ENCODE measurements around the gene OR4D2.

OR4D2 gene

GRCh38 chr17:58172369-58173071 is 5.7 kb downstream of the OR4D2 start:
- no peak for DNase-seq (ENCODE audit: low read depth in 2 of 3, low spot score in 2 of 3)

DNA sequence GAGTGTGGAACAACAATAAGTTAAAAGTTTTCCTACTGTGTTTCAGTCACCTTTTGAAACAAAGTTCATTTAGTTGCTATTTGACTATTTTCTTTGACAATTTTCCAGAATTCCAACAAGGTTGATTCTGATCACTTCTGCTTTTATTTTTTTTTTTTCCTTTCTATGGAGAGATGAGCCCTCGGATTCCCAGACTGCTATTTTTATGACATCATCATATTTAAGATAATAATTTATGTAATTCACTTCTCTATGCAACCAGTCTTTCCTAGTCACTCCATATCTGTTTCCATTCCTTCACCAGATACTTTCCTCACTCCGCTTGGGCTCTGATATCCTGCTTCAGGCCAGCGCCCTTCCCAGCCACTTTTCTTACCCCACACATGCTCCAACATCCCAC is 8.1 kb downstream of the OR4D2 start:
- no peak for DNase-seq (ENCODE audit: low read depth in 2 of 3, low spot score in 2 of 3)

GRCh38 chr17:58176200-58176599 is 9.4 kb downstream of the OR4D2 start:
- no peak for DNase-seq (ENCODE audit: low read depth in 2 of 3, low spot score in 2 of 3)

GRCh38 chr17:58181796-58182195 is 15.0 kb downstream of the OR4D2 start:
- no peak for DNase-seq (ENCODE audit: low read depth in 2 of 3, low spot score in 2 of 3)

DNA sequence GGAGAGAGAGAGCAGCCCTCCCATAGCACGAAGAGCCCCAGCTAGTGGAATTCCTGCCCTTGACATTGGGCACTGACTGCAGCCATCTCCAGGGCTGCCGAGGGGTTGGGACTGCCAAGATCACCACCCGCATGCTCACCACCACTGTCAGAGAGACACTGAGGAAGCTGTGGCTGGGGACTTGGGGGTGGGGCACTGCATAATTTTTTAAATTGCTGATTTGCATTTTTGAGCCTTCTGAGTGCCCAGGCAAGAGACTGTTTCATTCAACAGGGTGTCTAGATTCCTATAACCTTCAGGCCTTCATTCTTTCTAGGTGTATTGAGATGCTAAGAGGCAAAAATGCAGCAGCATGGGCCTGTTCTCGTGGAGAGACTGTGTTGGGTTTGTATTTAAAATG is 16.7 kb downstream of the OR4D2 start:
- no peak for DNase-seq (ENCODE audit: low read depth in 2 of 3, low spot score in 2 of 3)

DNA sequence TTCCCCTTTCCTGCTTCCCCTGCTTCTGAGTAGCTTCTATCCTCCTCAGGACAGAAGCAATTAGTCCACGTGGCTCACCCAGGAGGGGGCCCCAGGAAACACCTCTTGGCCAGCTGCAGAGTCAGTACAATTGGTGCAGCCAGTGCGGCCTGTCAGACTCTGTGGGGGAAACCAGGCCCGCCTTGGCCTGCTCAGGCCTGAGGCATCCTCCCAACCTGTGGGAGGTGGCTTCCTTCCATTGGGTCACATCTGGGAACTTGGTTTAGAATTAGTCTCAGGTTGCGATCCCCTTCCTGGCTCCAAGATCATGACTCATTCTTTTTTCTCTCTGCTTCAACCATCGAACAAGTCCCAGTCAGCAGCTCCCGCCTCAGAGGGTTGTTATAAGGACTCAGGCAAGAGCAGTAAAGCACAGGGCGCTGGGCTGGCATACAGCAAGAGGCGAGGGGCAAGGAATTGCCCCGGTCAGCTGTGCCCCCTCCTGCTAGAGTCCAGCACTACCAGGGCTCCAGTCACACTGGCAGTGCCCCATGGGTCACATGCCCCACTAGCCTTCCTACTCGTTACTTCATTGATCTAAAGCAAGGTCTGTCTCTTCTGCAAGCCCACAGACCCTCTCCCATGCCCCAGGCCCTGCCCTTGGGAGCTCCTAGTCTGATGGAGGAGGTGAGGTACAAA is 17.7 kb downstream of the OR4D2 start:
- no peak for DNase-seq (ENCODE audit: low read depth in 2 of 3, low spot score in 2 of 3)

- DNase-seq (ENCODE audit: low read depth in 2 of 3, low spot score in 2 of 3), result no peak
These were observed 18.4 kb downstream of the OR4D2 start for GRCh38 chr17:58184986-58185761.

GRCh38 chr17:58186591-58186990 is 19.8 kb downstream of the OR4D2 start:
- DNase-seq (ENCODE audit: low read depth in 2 of 3, low spot score in 2 of 3), result no peak

GRCh38 chr17:58187063-58187462 is 20.3 kb downstream of the OR4D2 start:
- no peak for DNase-seq (ENCODE audit: low read depth in 2 of 3, low spot score in 2 of 3)

GRCh38 chr17:58187675-58188074 is 20.9 kb downstream of the OR4D2 start:
- no peak for DNase-seq (ENCODE audit: low read depth in 2 of 3, low spot score in 2 of 3)

GRCh38 chr17:58189436-58190146 is 22.8 kb downstream of the OR4D2 start:
- no peak for DNase-seq (ENCODE audit: low read depth in 2 of 3, low spot score in 2 of 3)

DNA sequence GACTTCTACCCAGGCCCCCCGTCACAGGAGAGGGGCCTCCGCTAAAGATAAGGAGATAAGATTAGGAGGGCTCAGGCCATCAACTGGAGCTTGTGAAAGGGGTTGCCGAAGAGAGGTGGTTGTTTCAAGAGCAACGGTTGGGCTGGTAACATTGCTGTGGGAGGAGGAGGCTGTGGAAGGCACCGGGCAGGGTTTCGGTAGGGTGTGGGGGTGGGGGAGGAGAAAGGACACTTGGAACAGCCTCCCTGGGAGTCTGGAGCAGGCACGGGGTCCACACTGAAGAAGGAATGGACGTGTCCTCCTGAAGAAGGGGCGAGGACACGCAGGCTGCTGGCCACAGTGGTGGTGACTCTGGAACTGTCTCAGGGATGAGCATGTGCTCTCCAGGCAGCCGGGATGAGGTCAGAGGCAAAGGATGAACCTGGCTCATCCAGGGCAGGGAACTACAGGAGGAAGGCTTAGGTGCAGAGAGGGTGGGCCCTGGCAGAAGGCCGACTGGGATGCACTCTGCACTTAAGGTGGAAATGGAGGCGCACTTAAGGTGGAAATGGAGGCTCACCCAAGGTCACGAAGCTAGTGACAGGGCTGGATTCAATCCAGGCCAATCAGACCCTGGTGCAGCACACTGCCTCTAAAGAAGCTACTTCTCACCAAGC is 24.6 kb downstream of the OR4D2 start:
- no peak for DNase-seq (ENCODE audit: low read depth in 2 of 3, low spot score in 2 of 3)

- no peak for DNase-seq (ENCODE audit: low read depth in 2 of 3, low spot score in 2 of 3)
These were observed 25.8 kb downstream of the OR4D2 start, which contains the start of gene EPX for GRCh38 chr17:58192612-58193011. Gene EPX, plus strand, starts transcription at chr17:58192726. Its CDS starts 121 bp downstream, at chr17:58192847.

DNA sequence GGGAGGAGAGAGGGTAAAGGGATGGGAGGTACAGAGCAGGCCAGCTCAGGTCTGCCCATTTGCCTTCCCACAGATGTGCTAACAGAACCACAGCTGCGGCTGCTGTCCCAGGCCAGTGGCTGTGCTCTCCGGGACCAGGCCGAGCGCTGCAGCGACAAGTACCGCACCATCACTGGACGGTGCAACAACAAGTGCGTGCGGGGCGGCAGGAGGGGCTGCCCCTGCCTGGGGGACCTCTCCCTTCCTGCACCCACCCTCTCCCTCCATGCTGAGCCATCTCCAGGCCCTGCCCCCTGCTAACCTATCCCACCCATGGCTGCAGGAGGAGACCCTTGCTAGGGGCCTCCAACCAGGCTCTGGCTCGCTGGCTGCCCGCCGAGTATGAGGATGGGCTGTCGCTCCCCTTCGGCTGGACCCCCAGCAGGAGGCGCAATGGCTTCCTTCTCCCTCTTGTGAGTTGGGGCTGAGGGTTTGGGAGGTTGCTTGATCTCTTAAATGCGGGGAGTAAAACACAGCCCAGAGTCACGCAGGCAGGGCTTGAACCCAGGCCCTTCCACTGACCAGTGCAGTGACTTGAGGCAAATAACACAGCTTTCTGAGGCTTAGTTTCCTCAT is 27.0 kb downstream of the OR4D2 start:
- no peak for DNase-seq (ENCODE audit: low read depth in 2 of 3, low spot score in 2 of 3)

GRCh38 chr17:58195518-58196123 is 28.8 kb downstream of the OR4D2 start:
- DNase-seq (ENCODE audit: low read depth in 2 of 3, low spot score in 2 of 3), result no peak

DNA sequence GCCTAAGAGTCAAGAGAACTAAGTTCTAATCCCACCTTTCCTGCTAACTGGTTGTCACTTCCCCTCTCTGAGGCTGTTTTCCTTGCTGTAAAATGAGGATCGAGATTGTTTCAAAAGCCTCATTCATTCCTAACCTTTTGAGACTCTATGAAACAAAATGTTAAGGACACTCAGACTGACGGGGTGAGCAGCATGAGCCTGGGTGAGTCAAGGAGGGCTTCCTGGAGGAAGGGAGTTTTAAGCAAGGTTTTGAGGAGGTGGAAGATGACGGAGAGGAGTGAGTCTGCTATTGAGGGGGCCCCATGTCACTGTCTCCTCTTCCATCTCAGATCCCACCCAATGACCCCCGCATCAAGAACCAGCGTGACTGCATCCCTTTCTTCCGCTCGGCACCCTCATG is 29.8 kb downstream of the OR4D2 start:
- DNase-seq (ENCODE audit: low read depth in 2 of 3, low spot score in 2 of 3), result no peak

GRCh38 chr17:58200024-58200633 is 33.3 kb downstream of the OR4D2 start:
- peak; percentile 12 to 38 (median 18) for DNase-seq (ENCODE audit: low read depth in 2 of 3, low spot score in 2 of 3)

DNA sequence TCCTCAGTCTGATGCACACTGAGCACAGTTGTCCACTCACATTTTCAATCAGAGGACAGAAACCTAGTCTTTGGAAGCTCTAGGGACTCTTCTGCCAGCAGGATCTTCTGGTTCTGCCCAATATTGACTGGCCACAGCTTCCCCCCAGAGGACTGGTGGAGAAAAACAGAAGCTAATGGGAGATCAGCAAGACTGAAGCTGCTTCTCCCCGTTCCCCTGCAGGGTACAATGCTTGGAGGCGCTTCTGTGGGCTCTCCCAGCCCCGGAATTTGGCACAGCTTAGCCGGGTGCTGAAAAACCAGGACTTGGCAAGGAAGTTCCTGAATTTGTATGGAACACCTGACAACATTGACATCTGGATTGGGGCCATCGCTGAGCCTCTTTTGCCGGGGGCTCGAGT is 36.1 kb downstream of the OR4D2 start:
- no peak for DNase-seq (ENCODE audit: low read depth in 2 of 3, low spot score in 2 of 3)

DNA sequence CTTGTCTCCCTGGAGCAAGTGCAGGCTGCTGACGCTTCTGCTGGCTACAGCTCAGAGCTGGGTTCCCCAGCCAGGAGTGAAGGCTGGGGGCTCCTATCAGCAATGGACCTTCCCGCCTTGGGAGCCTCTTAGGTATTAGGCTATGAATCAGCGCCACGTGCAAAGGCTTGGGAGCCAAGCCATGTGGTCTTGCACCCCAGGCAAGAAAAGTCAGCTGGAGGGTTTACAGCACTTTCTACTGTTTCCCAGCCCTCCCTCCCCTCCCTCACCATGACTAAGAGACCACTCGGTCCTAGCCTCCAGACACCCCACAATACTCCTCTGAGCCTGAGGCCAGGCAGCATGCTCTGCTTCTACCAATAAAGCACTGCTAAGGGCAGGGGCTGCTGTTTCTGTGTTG is 38.0 kb downstream of the OR4D2 start:
- no peak for DNase-seq (ENCODE audit: low read depth in 2 of 3, low spot score in 2 of 3)

GRCh38 chr17:58205936-58206335 is 39.2 kb downstream of the OR4D2 start:
- DNase-seq (ENCODE audit: low read depth in 2 of 3, low spot score in 2 of 3), result no peak

All from activated CD8-positive, alpha-beta memory T cell treated with anti-CD3 and anti-CD28 coated beads for 48 hours (primary cell).